Trophoblast cell (in vitro differentiated cells and primary cell): Measurements from ENCODE around the gene GLTP.
A peak's percentile ranks its signal among the peaks of the same experiment; 100 is the strongest.

Experiments used
- DNase-seq, 2 donors: peaks; one replicate each; pipeline ENCODE4 v3.0.0-alpha.2; 2016
- H2AFZ ChIP-seq: 2 replicates; pipeline ENCODE4 v1.6.1; 2013; ENCODE audit warnings: low read length, moderate library complexity, mild to moderate bottlenecking; ENCODE audit not compliant: insufficient read depth, poor library complexity
- H2AK5ac ChIP-seq: 2 replicates; pipeline ENCODE4 v1.6.1; 2013; ENCODE audit warnings: mild to moderate bottlenecking, low read length
- H2BK120ac ChIP-seq: 2 replicates; pipeline ENCODE4 v1.6.1; 2013; ENCODE audit warnings: low read length, mild to moderate bottlenecking, moderate library complexity; ENCODE audit not compliant: insufficient read depth, poor library complexity
- H2BK12ac ChIP-seq: 2 replicates; pipeline ENCODE4 v1.6.1; 2013; ENCODE audit warnings: mild to moderate bottlenecking, low read length, moderate library complexity
- H2BK5ac ChIP-seq: 2 replicates; pipeline ENCODE4 v1.6.1; 2013; ENCODE audit warnings: low read length, low read depth, moderate library complexity, mild to moderate bottlenecking; ENCODE audit not compliant: poor library complexity
- H3K14ac ChIP-seq: 2 replicates; pipeline ENCODE4 v1.6.1; 2013; ENCODE audit warnings: mild to moderate bottlenecking, low read length
- H3K18ac ChIP-seq: 2 replicates; pipeline ENCODE4 v1.6.1; 2013; ENCODE audit warnings: mild to moderate bottlenecking, low read length
- H3K23ac ChIP-seq: 2 replicates; pipeline ENCODE4 v1.6.1; 2013; ENCODE audit warnings: low read length
- H3K27ac ChIP-seq: 2 replicates; pipeline ENCODE4 v1.5.1; 2013; ENCODE audit warnings: low read depth, mild to moderate bottlenecking, inconsistent platforms, low read length, moderate library complexity
- H3K27me3 ChIP-seq: 2 replicates; pipeline ENCODE4 v1.6.1; 2013; ENCODE audit warnings: inconsistent platforms, mild to moderate bottlenecking, low read length, moderate library complexity; ENCODE audit not compliant: insufficient read depth
- H3K36me3 ChIP-seq, 2 experiments: 1 replicate in 1 of 2; 2 replicates in 1 of 2; pipeline ENCODE4 v1.6.1; 2013; ENCODE audit warnings: low read length in 2 of 2, mild to moderate bottlenecking in 2 of 2, moderate library complexity in 1 of 2; ENCODE audit not compliant: insufficient read depth in 2 of 2, control insufficient read depth in 1 of 2
- H3K4ac ChIP-seq: 2 replicates; pipeline ENCODE4 v1.6.1; 2013; ENCODE audit warnings: low read depth, mild to moderate bottlenecking, low read length, moderate library complexity
- H3K4me1 ChIP-seq, 2 experiments: 1 replicate in 1 of 2; 2 replicates in 1 of 2; pipeline ENCODE4 v1.6.1; 2013; ENCODE audit warnings: low read length in 2 of 2, mild to moderate bottlenecking in 2 of 2, moderate library complexity in 1 of 2; ENCODE audit not compliant: insufficient read depth in 2 of 2, control insufficient read depth in 1 of 2
- H3K4me2 ChIP-seq: 2 replicates; pipeline ENCODE4 v1.6.1; 2013; ENCODE audit warnings: inconsistent platforms, mild to moderate bottlenecking, low read length, moderate library complexity
- H3K4me3 ChIP-seq: 2 replicates; pipeline ENCODE4 v1.5.1; 2013; ENCODE audit warnings: mild to moderate bottlenecking, low read depth, low read length, inconsistent platforms
- H3K79me1 ChIP-seq: one replicate; pipeline ENCODE4 v1.6.1; 2013; ENCODE audit warnings: low read length
- H3K79me2 ChIP-seq: 2 replicates; pipeline ENCODE4 v1.6.1; 2013; ENCODE audit warnings: low read length, mild to moderate bottlenecking; ENCODE audit not compliant: control insufficient read depth, insufficient read depth, poor library complexity
- H3K9ac ChIP-seq: 2 replicates; pipeline ENCODE4 v1.6.1; 2013; ENCODE audit warnings: mild to moderate bottlenecking, low read length
- H3K9me3 ChIP-seq: 2 replicates; pipeline ENCODE4 v1.6.1; 2013; ENCODE audit warnings: low read depth, mild to moderate bottlenecking, control low read depth, inconsistent platforms, low read length; ENCODE audit not compliant: insufficient read depth
- H4K12ac ChIP-seq: 2 replicates; pipeline ENCODE4 v1.6.1; 2013; ENCODE audit warnings: low read depth, mild to moderate bottlenecking, low read length, moderate library complexity
- H4K8ac ChIP-seq: 2 replicates; pipeline ENCODE4 v1.6.1; 2013; ENCODE audit warnings: low read depth, mild to moderate bottlenecking, low read length, moderate library complexity
- H4K91ac ChIP-seq: one replicate; pipeline ENCODE4 v1.6.1; 2013; ENCODE audit warnings: low read depth, mild to moderate bottlenecking, low read length, moderate library complexity
- WGBS: extraction: QIAGEN DNeasy Blood & Tissue Kit; methylation state at CpG from one replicate; pipeline ENCODE4 v1.1.7; 2013; ENCODE audit warnings: missing lambda C conversion rate; ENCODE audit not compliant: insufficient read length, insufficient coverage; ENCODE audit errors: extremely low coverage; 5-methylcytosine and 5-hydroxymethylcytosine counted together

Gene GLTP

DNA sequence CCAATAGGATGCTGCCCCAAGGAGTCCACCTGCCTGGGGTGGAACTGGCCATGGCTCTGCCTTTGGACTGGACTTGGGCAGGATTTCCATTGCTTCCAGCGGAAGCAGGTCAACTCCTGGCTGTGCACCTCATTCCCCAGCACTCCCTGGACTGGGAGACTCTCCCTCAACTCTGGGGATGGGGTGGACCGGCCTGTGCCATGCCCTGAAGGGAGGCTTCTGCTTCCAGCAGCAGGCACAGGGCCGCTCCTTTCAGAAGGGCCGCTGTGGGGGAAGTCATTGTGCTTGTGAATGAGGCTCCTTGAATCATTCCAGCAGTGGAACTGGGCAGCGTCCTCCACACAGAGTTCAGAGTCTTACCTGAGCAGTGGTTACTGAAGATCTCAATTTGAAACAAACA lies 42.7 kb upstream of the GLTP start:
- H4K91ac ChIP-seq: no peak overlapping the region
- no peak overlapping the region for H2AFZ ChIP-seq
- DNase-seq: no peak
- H3K4ac ChIP-seq: no peak overlapping the region
- no peak overlapping the region for H3K18ac ChIP-seq
- no peak overlapping the region for H4K8ac ChIP-seq
- no peaks in the 10 kb centered on the region for H3K79me2 ChIP-seq
- H2BK12ac ChIP-seq: no peak overlapping the region
- H3K36me3 ChIP-seq: peaks cover 0 to 2% of the 10 kb centered on the region in 2 experiments
- H3K4me2 ChIP-seq: no peak overlapping the region
- H3K27me3 ChIP-seq: no peaks in the 10 kb centered on the region
- no peaks in the 10 kb centered on the region for H3K4me1 ChIP-seq
- H4K12ac ChIP-seq: peak overlapping the region; percentile 82
- H3K9ac ChIP-seq: no peak overlapping the region
- no peak overlapping the region for H3K27ac ChIP-seq
- H2AK5ac ChIP-seq: no peak overlapping the region
- H3K79me1 ChIP-seq: no peaks in the 10 kb centered on the region
- no CpG with 5 or more reads among the region's 5 CpGs for WGBS
- H3K4me3 ChIP-seq: no peak overlapping the region
- H2BK120ac ChIP-seq: no peak overlapping the region
- H2BK5ac ChIP-seq: no peak overlapping the region
- no peak overlapping the region for H3K14ac ChIP-seq
- H3K23ac ChIP-seq: no peak overlapping the region
- H3K9me3 ChIP-seq: no peaks in the 10 kb centered on the region

- Histone ChIP-seq H3K36me3 (peaks cover 3 to 9% of the 10 kb centered on the region in 2 experiments), H3K9ac (no peak overlapping the region), H3K4me1 (no peaks in the 10 kb centered on the region), H4K8ac (no peak overlapping the region), H2AFZ (no peak overlapping the region), H3K18ac (no peak overlapping the region), H3K4me3 (no peak overlapping the region), H4K12ac (no peak overlapping the region), H3K79me2 (no peaks in the 10 kb centered on the region), H3K4ac (no peak overlapping the region), H3K9me3 (no peaks in the 10 kb centered on the region), H3K14ac (no peak overlapping the region), H3K27me3 (no peaks in the 10 kb centered on the region), H3K4me2 (no peak overlapping the region), H3K23ac (no peak overlapping the region), H2BK12ac (no peak overlapping the region), H3K79me1 (no peaks in the 10 kb centered on the region), H4K91ac (no peak overlapping the region), H2AK5ac (no peak overlapping the region), H3K27ac (no peak overlapping the region), H2BK5ac (no peak overlapping the region), H2BK120ac (no peak overlapping the region)
- no CpG with 5 or more reads among the region's 4 CpGs for WGBS
- no peak for DNase-seq
These were observed 41.6 kb upstream of the GLTP start for GRCh38 chr12:109921982-109922381.

- WGBS: no CpG with 5 or more reads among the region's 11 CpGs
- H2AK5ac ChIP-seq: no peak overlapping the region
- no peak overlapping the region for H3K4me3 ChIP-seq
- no peak overlapping the region for H3K18ac ChIP-seq
- no peaks in the 10 kb centered on the region for H3K27me3 ChIP-seq
- H3K4me2 ChIP-seq: no peak overlapping the region
- H3K79me1 ChIP-seq: no peaks in the 10 kb centered on the region
- no peak overlapping the region for H3K23ac ChIP-seq
- peak overlapping the region; percentile 30 for H3K9ac ChIP-seq
- H3K9me3 ChIP-seq: no peaks in the 10 kb centered on the region
- H3K36me3 ChIP-seq: peaks cover 15 to 19% of the 10 kb centered on the region in 2 experiments
- no peak overlapping the region for H4K8ac ChIP-seq
- H4K12ac ChIP-seq: no peak overlapping the region
- no peak overlapping the region for H2BK120ac ChIP-seq
- no peak overlapping the region for H2BK5ac ChIP-seq
- no peak overlapping the region for H2AFZ ChIP-seq
- H4K91ac ChIP-seq: no peak overlapping the region
- no peaks in the 10 kb centered on the region for H3K79me2 ChIP-seq
- no peak overlapping the region for H2BK12ac ChIP-seq
- H3K4ac ChIP-seq: no peak overlapping the region
- H3K4me1 ChIP-seq: no peaks in the 10 kb centered on the region
- H3K27ac ChIP-seq: no peak overlapping the region
- DNase-seq: no peak
- no peak overlapping the region for H3K14ac ChIP-seq
These were observed 40.0 kb upstream of the GLTP start for GRCh38 chr12:109920261-109920780.

- WGBS: no CpG with 5 or more reads among the region's 10 CpGs
- Histone ChIP-seq H3K27ac (no peak overlapping the region), H2BK5ac (no peak overlapping the region), H4K91ac (no peak overlapping the region), H3K14ac (no peak overlapping the region), H3K9ac (no peak overlapping the region), H3K4me1 (no peaks in the 10 kb centered on the region), H3K27me3 (no peaks in the 10 kb centered on the region), H2AK5ac (no peak overlapping the region), H2BK12ac (no peak overlapping the region), H3K79me1 (no peaks in the 10 kb centered on the region), H3K36me3 (peaks cover 24 to 28% of the 10 kb centered on the region in 2 experiments), H3K79me2 (no peaks in the 10 kb centered on the region), H3K23ac (no peak overlapping the region), H3K4ac (no peak overlapping the region), H4K12ac (no peak overlapping the region), H3K4me3 (no peak overlapping the region), H2AFZ (no peak overlapping the region), H2BK120ac (no peak overlapping the region), H3K4me2 (no peak overlapping the region), H4K8ac (no peak overlapping the region), H3K18ac (no peak overlapping the region), H3K9me3 (no peaks in the 10 kb centered on the region)
- DNase-seq: no peak
These were observed 39.1 kb upstream of the GLTP start for GRCh38 chr12:109919456-109919855.
